Natural killer cell (primary cell): ENCODE results near the gene NHERF1. TPM values are rescaled to one million over a fixed set of nuclear protein-coding genes. Genes with fewer than 3 reads are reported as not detected.

ENCODE experiments used
- ATAC-seq, 3 donors: fragments of 150-1000 bp in 2 of 3; fragments of 200-7000 bp in 1 of 3; cut with Tn5 transposase; 1 replicate in 1 of 3; 2 replicates in 2 of 3; pipeline ENCODE4 v1.10.0; 2021; ENCODE audit warnings: mild to moderate bottlenecking in 2 of 3, moderate library complexity in 2 of 3
- DNase-seq, 2 donors: peaks; one replicate each; pipeline versions ENCODE4 v3.0.0 to v3.0.0-alpha.2; 2013 to 2021; ENCODE audit warnings: mixed read lengths in 1 of 2
- H3K27ac ChIP-seq: one replicate; pipeline ENCODE4 v1.5.1; 2013; ENCODE audit warnings: mild to moderate bottlenecking, low read length
- H3K27me3 ChIP-seq: one replicate; pipeline ENCODE4 v1.6.1; 2013; ENCODE audit warnings: low read length; ENCODE audit not compliant: control insufficient read depth, insufficient read depth
- H3K36me3 ChIP-seq: one replicate; pipeline ENCODE4 v1.6.1; 2013; ENCODE audit warnings: low read length; ENCODE audit not compliant: control insufficient read depth, insufficient read depth
- H3K4me1 ChIP-seq: one replicate; pipeline ENCODE4 v1.6.1; 2013; ENCODE audit warnings: low read length; ENCODE audit not compliant: control insufficient read depth, insufficient read depth
- H3K4me3 ChIP-seq: one replicate; pipeline ENCODE4 v1.5.1; 2013; ENCODE audit warnings: low read length
- H3K9me3 ChIP-seq: one replicate; pipeline ENCODE4 v1.6.1; 2013; ENCODE audit warnings: low read length; ENCODE audit not compliant: control insufficient read depth, insufficient read depth
- H3K27ac Mint-ChIP-seq, 2 donors: one replicate each; pipeline ENCODE4 v1.8.0; 2022; ENCODE audit warnings: mild to moderate bottlenecking in 2 of 2, mixed read lengths in 2 of 2, moderate library complexity in 1 of 2
- H3K27me3 Mint-ChIP-seq, 2 donors: one replicate each; pipeline ENCODE4 v1.8.0; 2022; ENCODE audit warnings: low read depth in 2 of 2, mixed read lengths in 2 of 2
- H3K36me3 Mint-ChIP-seq: one replicate; pipeline ENCODE4 v1.8.0; 2022; ENCODE audit warnings: mixed read lengths
- H3K4me1 Mint-ChIP-seq, 2 donors: one replicate each; pipeline ENCODE4 v1.8.0; 2022; ENCODE audit warnings: mixed read lengths in 2 of 2
- H3K4me3 Mint-ChIP-seq: one replicate; pipeline ENCODE4 v1.8.0; 2022; ENCODE audit warnings: mild to moderate bottlenecking, moderate library complexity, mixed read lengths
- H3K9me3 Mint-ChIP-seq, 2 donors: one replicate each; pipeline ENCODE4 v1.8.0; 2022; ENCODE audit warnings: mixed read lengths in 2 of 2
- WGBS: methylation state at CpG from one replicate; pipeline ENCODE4 v1.1.7; 2013; ENCODE audit warnings: missing lambda C conversion rate; ENCODE audit not compliant: insufficient coverage; 5-methylcytosine and 5-hydroxymethylcytosine counted together
- intact Hi-C: fragments of 100-400 bp; cut with micrococcal nuclease; formaldehyde crosslinking; loops from one replicate; pipeline ENCODE4 v1.14.2; 2022
- total RNA-seq, 4 donors: library from RNA; stranded (reverse); fragments of 120-200 nt in 1 of 4; gene quantifications; one replicate each; pipeline versions ENCODE4 v1.2.3 to v1.2.4, GENCODE V29; 2013 to 2022
- TF ChIP-seq, protein P1 (sequence below): fragments of 200-600 bp; IDR thresholded peaks from one replicate; pipeline ENCODE4 v1.8.0; 2022; ENCODE audit warnings: antibody characterized with exemption

Gene NHERF1
- total RNA-seq, 3 donors from 2014 or later (not counting 1 experiment from before 2014, with no cell fraction given) = 323 to 372 (median 362) TPM

DNA sequence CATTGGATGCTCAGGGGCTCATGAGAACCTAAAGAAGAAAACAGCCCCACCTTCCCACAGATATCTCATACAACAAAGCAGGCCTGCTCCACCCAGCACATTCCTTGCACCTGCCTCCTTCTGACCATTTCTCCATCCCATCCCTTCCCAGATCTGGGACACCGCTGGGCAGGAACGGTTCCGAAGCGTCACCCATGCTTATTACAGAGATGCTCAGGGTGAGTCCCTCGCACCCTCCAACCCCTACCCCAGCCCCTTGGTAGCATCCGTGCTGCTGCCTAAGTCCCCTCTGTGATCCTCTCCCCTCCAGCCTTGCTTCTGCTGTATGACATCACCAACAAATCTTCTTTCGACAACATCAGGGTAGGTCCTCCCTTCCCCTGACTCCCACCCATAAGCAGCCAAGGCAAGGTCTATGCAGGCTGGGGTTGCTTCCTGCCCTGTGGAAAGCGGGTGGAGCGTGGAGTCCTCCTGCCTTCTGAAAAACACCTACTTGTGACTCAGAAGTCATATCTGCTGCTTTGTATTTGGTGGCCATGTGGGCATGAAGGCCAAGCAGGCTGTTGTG lies 5.4 kb upstream of the NHERF1 start:
- no peak overlapping the region for H3K4me3 ChIP-seq

DNA sequence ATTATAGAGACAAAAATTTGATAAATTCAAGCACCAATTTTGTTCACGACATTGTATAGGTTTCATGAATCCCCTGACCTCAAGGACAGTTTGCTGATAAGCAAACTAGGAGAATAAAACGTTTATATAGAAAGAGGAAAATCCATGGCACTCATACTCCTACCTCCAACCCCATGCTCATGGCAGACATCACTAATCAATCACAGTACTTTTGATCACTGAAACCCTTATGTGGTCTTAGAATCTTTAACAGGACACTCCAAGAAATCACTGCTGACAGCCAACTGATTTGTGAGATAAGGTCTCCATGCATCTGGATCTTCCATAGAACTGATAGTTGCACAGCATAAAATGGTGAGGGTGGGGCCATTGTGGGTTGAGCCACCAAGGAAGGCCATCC lies 4.7 kb upstream of the NHERF1 start:
- Histone ChIP-seq H3K27ac (peak overlapping the region; percentile 64), H3K9me3 (no peaks in the 10 kb centered on the region), H3K4me3 (no peak overlapping the region), H3K4me1 (peaks cover 90% of the 10 kb centered on the region), H3K36me3 (peaks cover 16% of the 10 kb centered on the region), H3K27me3 (no peaks in the 10 kb centered on the region)
- Mint-ChIP-seq H3K27ac (peak overlapping the region; percentile 90 to 93), H3K4me3 (peak overlapping the region; percentile 80), H3K36me3 (no peaks in the 10 kb centered on the region), H3K9me3 (no peaks in the 10 kb centered on the region), H3K27me3 (no peaks in the 10 kb centered on the region), H3K4me1 (peaks cover 56 to 76% of the 10 kb centered on the region in 2 donors)
- 86% methylated on average over 1 of the region's 2 CpGs for WGBS
- ATAC-seq (no peak), DNase-seq (no peak)
- intact Hi-C loops = loop anchor here (1.0 to 2.0 kb wide), 4 partner anchors 27 to 122 kb away; no protein-coding TSS in a partner anchor
- TF ChIP-seq, protein P1, sequence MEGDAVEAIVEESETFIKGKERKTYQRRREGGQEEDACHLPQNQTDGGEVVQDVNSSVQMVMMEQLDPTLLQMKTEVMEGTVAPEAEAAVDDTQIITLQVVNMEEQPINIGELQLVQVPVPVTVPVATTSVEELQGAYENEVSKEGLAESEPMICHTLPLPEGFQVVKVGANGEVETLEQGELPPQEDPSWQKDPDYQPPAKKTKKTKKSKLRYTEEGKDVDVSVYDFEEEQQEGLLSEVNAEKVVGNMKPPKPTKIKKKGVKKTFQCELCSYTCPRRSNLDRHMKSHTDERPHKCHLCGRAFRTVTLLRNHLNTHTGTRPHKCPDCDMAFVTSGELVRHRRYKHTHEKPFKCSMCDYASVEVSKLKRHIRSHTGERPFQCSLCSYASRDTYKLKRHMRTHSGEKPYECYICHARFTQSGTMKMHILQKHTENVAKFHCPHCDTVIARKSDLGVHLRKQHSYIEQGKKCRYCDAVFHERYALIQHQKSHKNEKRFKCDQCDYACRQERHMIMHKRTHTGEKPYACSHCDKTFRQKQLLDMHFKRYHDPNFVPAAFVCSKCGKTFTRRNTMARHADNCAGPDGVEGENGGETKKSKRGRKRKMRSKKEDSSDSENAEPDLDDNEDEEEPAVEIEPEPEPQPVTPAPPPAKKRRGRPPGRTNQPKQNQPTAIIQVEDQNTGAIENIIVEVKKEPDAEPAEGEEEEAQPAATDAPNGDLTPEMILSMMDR = no peak

More for the DNA sequence above, 5.4 kb upstream of the NHERF1 start:
- Histone ChIP-seq H3K36me3 (peaks cover 16% of the 10 kb centered on the region), H3K4me1 (peaks cover 97% of the 10 kb centered on the region), H3K27me3 (no peaks in the 10 kb centered on the region), H3K9me3 (no peaks in the 10 kb centered on the region), H3K27ac (peak overlapping the region; percentile 64)
- intact Hi-C loops = no loop called here
- ATAC-seq (no peak), DNase-seq (peak in 1 of 2 donors; percentile 25)
- Mint-ChIP-seq H3K4me3 (peak overlapping the region; percentile 80), H3K27me3 (no peaks in the 10 kb centered on the region), H3K4me1 (peaks cover 60 to 83% of the 10 kb centered on the region in 2 donors), H3K9me3 (no peaks in the 10 kb centered on the region), H3K36me3 (no peaks in the 10 kb centered on the region), H3K27ac (peak overlapping the region; percentile 90 to 93)
- TF ChIP-seq, protein P1 = no peak
- WGBS = 83% methylated on average over 9 of the region's 9 CpGs

DNA sequence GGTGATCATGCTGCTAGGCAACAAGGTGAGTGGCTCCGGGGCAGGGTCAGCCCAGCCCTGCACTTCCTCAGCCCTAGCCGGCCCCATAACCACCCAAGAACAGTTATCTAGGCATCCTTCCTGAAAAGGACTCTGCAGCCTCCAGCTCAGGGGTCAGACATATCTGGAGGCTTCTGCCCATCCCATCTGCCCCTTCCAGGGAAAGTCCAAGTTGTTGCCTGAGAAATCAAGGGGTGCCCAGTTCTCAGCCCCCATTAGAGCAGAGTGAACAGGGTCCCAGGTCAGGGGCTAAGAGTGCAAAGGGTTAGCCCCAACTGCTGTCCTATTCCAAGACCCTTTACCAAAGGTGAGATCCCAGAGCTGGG lies 4.1 kb upstream of the NHERF1 start:
- Histone ChIP-seq H3K9me3 (no peaks in the 10 kb centered on the region), H3K27me3 (no peaks in the 10 kb centered on the region), H3K4me3 (no peak overlapping the region), H3K4me1 (peaks cover 84% of the 10 kb centered on the region), H3K27ac (no peak overlapping the region), H3K36me3 (peaks cover 16% of the 10 kb centered on the region)
- H3K27me3 Mint-ChIP-seq = no peaks in the 10 kb centered on the region
- intact Hi-C loops = loop anchor here (1.0 to 2.0 kb wide), 4 partner anchors 26 to 121 kb away; no protein-coding TSS in a partner anchor
- peaks cover 51 to 70% of the 10 kb centered on the region in 2 donors for H3K4me1 Mint-ChIP-seq
- TF ChIP-seq, protein P1 = no peak
- ATAC-seq = no peak
- peak overlapping the region; percentile 90 to 93 for H3K27ac Mint-ChIP-seq
- no peaks in the 10 kb centered on the region for H3K36me3 Mint-ChIP-seq
- 12% methylated on average over 2 of the region's 2 CpGs for WGBS
- peak overlapping the region; percentile 80 for H3K4me3 Mint-ChIP-seq
- DNase-seq = no peak
- H3K9me3 Mint-ChIP-seq = no peaks in the 10 kb centered on the region
